WTC11 (cell line): ENCODE measurements around the gene CAPZB. TPM values are rescaled to one million over a fixed set of nuclear protein-coding genes. Genes with fewer than 3 reads are reported as not detected.

ENCODE experiments used
- ATAC-seq: fragments of 200-7000 bp; cut with Tn5 transposase; 2 replicates; pipeline ENCODE4 v1.10.0; 2021; ENCODE audit warnings: mild to moderate bottlenecking, moderate library complexity
- CTCF ChIA-PET: fragments of 300-600 bp; sonication (Branson Sonifier 250); formaldehyde crosslinking; loops from one replicate; lab custom pipeline; 2021; ENCODE audit warnings: antibody characterized with exemption; lab: Charles Lee
- POLR2A ChIA-PET: fragments of 350-600 bp; sonication (Branson Sonifier 250); formaldehyde crosslinking; loops from one replicate; lab custom pipeline; 2021; ENCODE audit warnings: antibody characterized with exemption; lab: Charles Lee
- DNase-seq: peaks from one replicate; pipeline ENCODE4 v3.0.0; 2021; ENCODE audit warnings: low spot score
- H3K27ac Mint-ChIP-seq: 2 replicates; pipeline ENCODE4 v1.8.0; 2021; ENCODE audit warnings: mixed read lengths
- H3K27me3 Mint-ChIP-seq: 2 replicates; pipeline ENCODE4 v1.8.0; 2021; ENCODE audit warnings: low read depth, mild to moderate bottlenecking, moderate library complexity, mixed read lengths
- H3K36me3 Mint-ChIP-seq: 2 replicates; pipeline ENCODE4 v1.8.0; 2021; ENCODE audit warnings: mixed read lengths
- H3K4me1 Mint-ChIP-seq: 2 replicates; pipeline ENCODE4 v1.8.0; 2022; ENCODE audit warnings: mixed read lengths
- H3K4me3 Mint-ChIP-seq: 2 replicates; pipeline ENCODE4 v1.8.0; 2021; ENCODE audit warnings: mild to moderate bottlenecking, moderate library complexity, mixed read lengths
- H3K9me3 Mint-ChIP-seq: 2 replicates; pipeline ENCODE4 v1.8.0; 2021; ENCODE audit warnings: mixed read lengths
- ATF1 ChIP-seq: sonication (generic); formaldehyde crosslinking; IDR thresholded peaks from 2 replicates; pipeline ENCODE4 v1.8.1; 2023; ENCODE audit warnings: mild to moderate bottlenecking, moderate library complexity, missing genetic modification reagents
- CREB1 ChIP-seq: sonication (generic); formaldehyde crosslinking; IDR thresholded peaks from 2 replicates; pipeline ENCODE4 v1.8.0; 2023; ENCODE audit warnings: mild to moderate bottlenecking, missing genetic modification reagents
- E2F1 ChIP-seq: sonication (generic); formaldehyde crosslinking; IDR thresholded peaks from 2 replicates; pipeline ENCODE4 v1.8.0; 2022; ENCODE audit warnings: mild to moderate bottlenecking, missing genetic modification reagents
- E2F5 ChIP-seq: sonication (generic); formaldehyde crosslinking; IDR thresholded peaks from 2 replicates; pipeline ENCODE4 v1.8.1; 2022; ENCODE audit warnings: mild to moderate bottlenecking, moderate library complexity, missing genetic modification reagents
- FOXJ3 ChIP-seq: sonication (generic); formaldehyde crosslinking; IDR thresholded peaks from 2 replicates; pipeline ENCODE4 v1.9.0; 2021; ENCODE audit warnings: missing genetic modification reagents, mild to moderate bottlenecking, borderline replicate concordance
- FOXP1 ChIP-seq: sonication (generic); formaldehyde crosslinking; IDR thresholded peaks from 2 replicates; pipeline ENCODE4 v1.8.0; 2022; ENCODE audit warnings: missing genetic modification reagents, mild to moderate bottlenecking, moderate library complexity, borderline replicate concordance
- GRHL2 ChIP-seq: fragments of 250-450 bp; sonication (Bioruptor Pico); IDR thresholded peaks from 2 replicates; pipeline ENCODE4 v1.8.0; 2022; ENCODE audit warnings: mild to moderate bottlenecking, moderate library complexity; ENCODE audit not compliant: insufficient replicate concordance, severe bottlenecking
- IRF1 ChIP-seq: sonication (generic); formaldehyde crosslinking; IDR thresholded peaks from 2 replicates; pipeline ENCODE4 v1.8.0; 2023; ENCODE audit warnings: missing genetic modification reagents
- KAT7 ChIP-seq: sonication (generic); formaldehyde crosslinking; IDR thresholded peaks from 2 replicates; pipeline ENCODE4 v1.8.1; 2023; ENCODE audit warnings: missing genetic modification reagents, mild to moderate bottlenecking, borderline replicate concordance
- MXD4 ChIP-seq: fragments of 250-450 bp; sonication (Bioruptor Pico); IDR thresholded peaks from 2 replicates; pipeline ENCODE4 v1.8.0; 2021; ENCODE audit warnings: mild to moderate bottlenecking, moderate library complexity, borderline replicate concordance
- MYBL2 ChIP-seq: sonication (generic); formaldehyde crosslinking; IDR thresholded peaks from 2 replicates; pipeline ENCODE4 v1.8.1; 2023; ENCODE audit warnings: mild to moderate bottlenecking, moderate library complexity, missing genetic modification reagents
- NR2C2 ChIP-seq: sonication (generic); formaldehyde crosslinking; IDR thresholded peaks from 2 replicates; pipeline ENCODE4 v1.8.0; 2022; ENCODE audit warnings: mild to moderate bottlenecking, missing genetic modification reagents
- PREB ChIP-seq: sonication (generic); formaldehyde crosslinking; IDR thresholded peaks from 2 replicates; pipeline ENCODE4 v1.8.1; 2022; ENCODE audit warnings: mild to moderate bottlenecking, missing genetic modification reagents, moderate library complexity, borderline replicate concordance
- USF2 ChIP-seq: sonication (generic); formaldehyde crosslinking; IDR thresholded peaks from 2 replicates; pipeline ENCODE4 v1.8.1; 2023; ENCODE audit warnings: mild to moderate bottlenecking, missing genetic modification reagents, moderate library complexity
- ZNF232 ChIP-seq: sonication (generic); formaldehyde crosslinking; IDR thresholded peaks from 2 replicates; pipeline ENCODE4 v1.8.0; 2022; ENCODE audit warnings: mild to moderate bottlenecking, missing genetic modification reagents
- ZNF416 ChIP-seq: fragments of 250-450 bp; sonication (Bioruptor Pico); IDR thresholded peaks from 2 replicates; pipeline ENCODE4 v1.9.0; 2021; ENCODE audit warnings: mild to moderate bottlenecking, inconsistent platforms
- ZNF423 ChIP-seq: fragments of 250-450 bp; sonication (Bioruptor Pico); IDR thresholded peaks from 2 replicates; pipeline ENCODE4 v2.1.2; 2022; ENCODE audit warnings: mild to moderate bottlenecking, moderate library complexity
- ZNF425 ChIP-seq: fragments of 250-450 bp; sonication (Bioruptor Pico); conservative IDR thresholded peaks from 2 replicates; pipeline ENCODE4 v1.9.0; 2021; ENCODE audit warnings: mild to moderate bottlenecking
- ZNF671 ChIP-seq: fragments of 250-450 bp; sonication (Bioruptor Pico); IDR thresholded peaks from 2 replicates; pipeline ENCODE4 v1.8.0; 2021; ENCODE audit warnings: mild to moderate bottlenecking
- ZSCAN18 ChIP-seq: fragments of 250-450 bp; sonication (Bioruptor Pico); IDR thresholded peaks from 2 replicates; pipeline ENCODE4 v2.1.2; 2022; ENCODE audit warnings: mild to moderate bottlenecking, moderate library complexity
- total RNA-seq: library from RNA; stranded (reverse); gene quantifications from 3 replicates; pipeline ENCODE4 v1.2.3, GENCODE V29; 2021

CAPZB gene
- total RNA-seq, 1 experiment from 2014 or later: 348 TPM

- peak; percentile 17; the same call in 1 of the 2 replicates for ATAC-seq
- Mint-ChIP-seq H3K27ac (peak overlapping the region; percentile 75), H3K9me3 (peaks cover 3% of the 10 kb centered on the region; the same call in 1 of the 2 replicates), H3K4me1 (peaks cover 79% of the 10 kb centered on the region), H3K27me3 (no peaks in the 10 kb centered on the region), H3K4me3 (no peak overlapping the region), H3K36me3 (peaks cover 11% of the 10 kb centered on the region)
- ChIA-PET CTCF (interaction anchor here (1.1 to 1.3 kb wide), 2 partner anchors 11 to 62 kb away, joined by 3 to 4 read pairs; no protein-coding TSS in a partner anchor), POLR2A (no interaction called here)
- DNase-seq: no peak
- TF ChIP-seq ZNF416 (no peak), ZNF425 (CRISPR knock-in tag) (no peak), MYBL2 (no peak), E2F5 (no peak), FOXJ3 (no peak), ATF1 (no peak), FOXP1 (CRISPR knock-in tag) (no peak), NR2C2 (CRISPR knock-in tag) (no peak), IRF1 (CRISPR knock-in tag) (no peak), CREB1 (CRISPR knock-in tag) (no peak), E2F1 (no peak), KAT7 (CRISPR knock-in tag) (no peak), ZNF232 (CRISPR knock-in tag) (no peak), MXD4 (no peak), ZSCAN18 (CRISPR knock-in tag) (no peak), ZNF671 (CRISPR knock-in tag) (no peak), PREB (no peak), ZNF423 (no peak), GRHL2 (CRISPR knock-in tag) (no peak), USF2 (no peak)
These were observed 16.9 kb downstream of the CAPZB start for GRCh38 chr1:19468397-19468956.
